WTC11 (cell line): ENCODE data around the gene MRPL10. TPM values are rescaled to one million over a fixed set of nuclear protein-coding genes. Genes with fewer than 3 reads are reported as not detected.

Experiments
- ATF1 ChIP-seq: sonication (generic); formaldehyde crosslinking; IDR thresholded peaks from 2 replicates; pipeline ENCODE4 v1.8.1; 2023; ENCODE audit warnings: mild to moderate bottlenecking, moderate library complexity, missing genetic modification reagents
- ATF6 ChIP-seq: sonication (generic); formaldehyde crosslinking; IDR thresholded peaks from 2 replicates; pipeline ENCODE4 v1.8.1; 2023; ENCODE audit warnings: mild to moderate bottlenecking, missing genetic modification reagents
- EMX1 ChIP-seq: fragments of 250-450 bp; sonication (Bioruptor Pico); IDR thresholded peaks from 2 replicates; pipeline ENCODE4 v1.8.0; 2021; ENCODE audit warnings: mild to moderate bottlenecking
- FOXK1 ChIP-seq: sonication (generic); formaldehyde crosslinking; IDR thresholded peaks from 2 replicates; pipeline ENCODE4 v1.8.0; 2022; ENCODE audit warnings: mild to moderate bottlenecking, moderate library complexity, missing genetic modification reagents
- HMGXB4 ChIP-seq: sonication (generic); formaldehyde crosslinking; IDR thresholded peaks from 2 replicates; pipeline ENCODE4 v1.8.1; 2023; ENCODE audit warnings: mild to moderate bottlenecking, moderate library complexity, missing genetic modification reagents
- IRF2 ChIP-seq: sonication (generic); formaldehyde crosslinking; IDR thresholded peaks from 2 replicates; pipeline ENCODE4 v1.8.0; 2022; ENCODE audit warnings: low read depth, missing genetic modification reagents, borderline replicate concordance
- JUN ChIP-seq: sonication (generic); formaldehyde crosslinking; IDR thresholded peaks from 2 replicates; pipeline ENCODE4 v1.8.0; 2023; ENCODE audit warnings: mild to moderate bottlenecking, missing genetic modification reagents
- KAT7 ChIP-seq: sonication (generic); formaldehyde crosslinking; IDR thresholded peaks from 2 replicates; pipeline ENCODE4 v1.8.1; 2023; ENCODE audit warnings: missing genetic modification reagents, mild to moderate bottlenecking, borderline replicate concordance
- MYBL2 ChIP-seq: sonication (generic); formaldehyde crosslinking; IDR thresholded peaks from 2 replicates; pipeline ENCODE4 v1.8.1; 2023; ENCODE audit warnings: mild to moderate bottlenecking, moderate library complexity, missing genetic modification reagents
- NR3C1 ChIP-seq: sonication (generic); formaldehyde crosslinking; conservative IDR thresholded peaks from 2 replicates; pipeline ENCODE4 v1.8.1; 2023; ENCODE audit warnings: low read depth, mild to moderate bottlenecking, missing genetic modification reagents
- RORB ChIP-seq: fragments of 250-450 bp; sonication (Bioruptor Pico); IDR thresholded peaks from 2 replicates; pipeline ENCODE4 v1.9.0; 2021; ENCODE audit warnings: mild to moderate bottlenecking
- SMAD3 ChIP-seq: sonication (generic); formaldehyde crosslinking; IDR thresholded peaks from 2 replicates; pipeline ENCODE4 v1.8.0; 2022; ENCODE audit warnings: missing genetic modification reagents, mild to moderate bottlenecking, borderline replicate concordance
- SOX15 ChIP-seq: fragments of 250-450 bp; sonication (Bioruptor Pico); IDR thresholded peaks from 2 replicates; pipeline ENCODE4 v1.9.0; 2021; ENCODE audit warnings: mild to moderate bottlenecking
- STAT6 ChIP-seq: sonication (generic); formaldehyde crosslinking; conservative IDR thresholded peaks from 2 replicates; pipeline ENCODE4 v1.8.1; 2023; ENCODE audit warnings: mild to moderate bottlenecking, low read depth, missing genetic modification reagents, moderate library complexity
- TP53 ChIP-seq: sonication (generic); formaldehyde crosslinking; IDR thresholded peaks from 2 replicates; pipeline ENCODE4 v1.8.1; 2023; ENCODE audit warnings: mild to moderate bottlenecking, missing genetic modification reagents
- ZNF121 ChIP-seq: sonication (generic); formaldehyde crosslinking; IDR thresholded peaks from 2 replicates; pipeline ENCODE4 v1.8.0; 2023; ENCODE audit warnings: missing genetic modification reagents
- ZNF138 ChIP-seq: sonication (generic); formaldehyde crosslinking; conservative IDR thresholded peaks from 2 replicates; pipeline ENCODE4 v1.8.1; 2022; ENCODE audit warnings: mild to moderate bottlenecking, moderate library complexity, missing genetic modification reagents
- ZNF232 ChIP-seq: sonication (generic); formaldehyde crosslinking; IDR thresholded peaks from 2 replicates; pipeline ENCODE4 v1.8.0; 2022; ENCODE audit warnings: mild to moderate bottlenecking, missing genetic modification reagents
- ZNF263 ChIP-seq: sonication (generic); formaldehyde crosslinking; IDR thresholded peaks from 2 replicates; pipeline ENCODE4 v1.8.1; 2022; ENCODE audit warnings: low read depth, mild to moderate bottlenecking, moderate library complexity, missing genetic modification reagents
- ZNF281 ChIP-seq: sonication (generic); formaldehyde crosslinking; IDR thresholded peaks from 2 replicates; pipeline ENCODE4 v1.8.0; 2023; ENCODE audit warnings: mild to moderate bottlenecking, missing genetic modification reagents
- ZNF317 ChIP-seq: sonication (generic); formaldehyde crosslinking; IDR thresholded peaks from 2 replicates; pipeline ENCODE4 v1.8.1; 2023; ENCODE audit warnings: low read depth, mild to moderate bottlenecking, moderate library complexity, missing genetic modification reagents, borderline replicate concordance
- ZNF396 ChIP-seq: fragments of 250-450 bp; sonication (Bioruptor Pico); IDR thresholded peaks from 2 replicates; pipeline ENCODE4 v1.8.0; 2021; ENCODE audit warnings: mild to moderate bottlenecking, moderate library complexity, borderline replicate concordance
- ZNF425 ChIP-seq: fragments of 250-450 bp; sonication (Bioruptor Pico); conservative IDR thresholded peaks from 2 replicates; pipeline ENCODE4 v1.9.0; 2021; ENCODE audit warnings: mild to moderate bottlenecking
- ZNF512 ChIP-seq: sonication (generic); formaldehyde crosslinking; IDR thresholded peaks from 2 replicates; pipeline ENCODE4 v1.8.1; 2022; ENCODE audit warnings: missing genetic modification reagents, borderline replicate concordance
- ZSCAN18 ChIP-seq: fragments of 250-450 bp; sonication (Bioruptor Pico); IDR thresholded peaks from 2 replicates; pipeline ENCODE4 v2.1.2; 2022; ENCODE audit warnings: mild to moderate bottlenecking, moderate library complexity
- total RNA-seq: library from RNA; stranded (reverse); gene quantifications from 3 replicates; pipeline ENCODE4 v1.2.3, GENCODE V29; 2021

Gene MRPL10
- total RNA-seq, 1 experiment from 2014 or later, result 80.1 TPM

- TF ChIP-seq ZNF281, result peak; percentile 70; the same call in 1 of the 2 replicates
- no peak for TF ChIP-seq SOX15 (CRISPR knock-in tag)
- TF ChIP-seq NR3C1, result no peak
- no peak for TF ChIP-seq ZNF138
- TF ChIP-seq SMAD3, result peak; percentile 83; the same call in 1 of the 2 replicates
- TF ChIP-seq STAT6 (CRISPR knock-in tag), result no peak
- 0 out of 2 replicates have a peak, but pooled peaks have one; percentile 29 for TF ChIP-seq TP53 (CRISPR knock-in tag)
- TF ChIP-seq ZNF317 (CRISPR knock-in tag), result peak; percentile 22; the same call in 1 of the 2 replicates
- no peak for TF ChIP-seq ZNF263
- no peak for TF ChIP-seq EMX1
- TF ChIP-seq FOXK1 (CRISPR knock-in tag), result 0 out of 2 replicates have a peak, but pooled peaks have one; percentile 30
- no peak for TF ChIP-seq ZSCAN18 (CRISPR knock-in tag)
- no peak for TF ChIP-seq ZNF121 (CRISPR knock-in tag)
- TF ChIP-seq KAT7 (CRISPR knock-in tag), result no peak
- TF ChIP-seq JUN (CRISPR knock-in tag), result peak; percentile 76; the same call in 1 of the 2 replicates
- TF ChIP-seq ZNF232 (CRISPR knock-in tag), result peak; percentile 69; the same call in 1 of the 2 replicates
- 0 out of 2 replicates have a peak, but pooled peaks have one; percentile 24 for TF ChIP-seq ZNF512 (CRISPR knock-in tag)
- no peak for TF ChIP-seq IRF2 (CRISPR knock-in tag)
- no peak for TF ChIP-seq ZNF396 (CRISPR knock-in tag)
- TF ChIP-seq MYBL2 (CRISPR knock-in tag), result 0 out of 2 replicates have a peak, but pooled peaks have one; percentile 61
- TF ChIP-seq ATF6, result no peak
- no peak for TF ChIP-seq HMGXB4 (CRISPR knock-in tag)
- TF ChIP-seq ATF1 (CRISPR knock-in tag), result 0 out of 2 replicates have a peak, but pooled peaks have one; percentile 55
- no peak for TF ChIP-seq RORB (CRISPR knock-in tag)
- no peak for TF ChIP-seq ZNF425 (CRISPR knock-in tag)
Observed at GRCh38 chr17:47785538-47786123, 45.7 kb downstream of the MRPL10 start (continued).
